GM19240 (cell line): ENCODE measurements around the gene GPR146.

ENCODE experiments used
- DNase-seq: peaks from one replicate; pipeline ENCODE4 v3.0.0; 2011; ENCODE audit warnings: low spot score; ENCODE audit not compliant: insufficient read length

Gene GPR146

GRCh38 chr7:1103789-1104515 lies 59.6 kb downstream of the GPR146 start:
- DNase-seq: no peak

GRCh38 chr7:1104516-1105179 lies 60.3 kb downstream of the GPR146 start:
- no peak for DNase-seq

GRCh38 chr7:1105189-1105588 lies 60.8 kb downstream of the GPR146 start:
- peak; percentile 72 for DNase-seq

- no peak for DNase-seq
Observed at GRCh38 chr7:1106063-1106792, 61.9 kb downstream of the GPR146 start.

GRCh38 chr7:1106793-1107421 lies 62.6 kb downstream of the GPR146 start:
- no peak for DNase-seq

- no peak for DNase-seq
Observed at GRCh38 chr7:1108264-1108920, 64.0 kb downstream of the GPR146 start.
